Mammary epithelial cell (primary cell): Measurements from ENCODE around the gene C1orf35.

Experiments used
- CTCF ChIP-seq, 2 donors: IDR thresholded peaks in 1 of 2; conservative IDR thresholded peaks in 1 of 2; 2 replicates each; pipeline ENCODE4 v1.5.1; 2011 to 2012; ENCODE audit warnings: inconsistent platforms in 2 of 2, low read length in 2 of 2, mild to moderate bottlenecking in 2 of 2, control low read depth in 1 of 2, low read depth in 1 of 2; ENCODE audit not compliant: insufficient read depth in 1 of 2; ENCODE audit errors: extremely low read depth in 1 of 2
- EZH2 ChIP-seq: IDR thresholded peaks from 2 replicates; pipeline ENCODE4 v1.6.1; 2012; ENCODE audit warnings: low read length, inconsistent platforms, borderline replicate concordance

- peak in 1 of 2 donors; percentile 4 for TF ChIP-seq CTCF (conservative IDR thresholded peaks at IDR 0.05 in 1 of 2, IDR thresholded peaks at IDR 0.05 in 1 of 2; ENCODE audit: extremely low read depth in 1 of 2, insufficient read depth in 1 of 2, low read depth in 1 of 2, low read length in 2 of 2)
- TF ChIP-seq EZH2, result no peak
Observed at GRCh38 chr1:228120351-228120750, 17.2 kb upstream of the C1orf35 start.
